Stimulated activated CD8-positive, alpha-beta memory T cell treated with anti-CD3 and anti-CD28 coated beads, Interleukin-7, amount 100 ng/mL, for 24 hours (primary cell): ENCODE measurements around the gene SPDYE3.

Experiments used
- DNase-seq: peaks from one replicate; pipeline ENCODE4 v3.0.0-alpha.2; 2020; ENCODE audit warnings: low read depth

The SPDYE3 gene

DNA sequence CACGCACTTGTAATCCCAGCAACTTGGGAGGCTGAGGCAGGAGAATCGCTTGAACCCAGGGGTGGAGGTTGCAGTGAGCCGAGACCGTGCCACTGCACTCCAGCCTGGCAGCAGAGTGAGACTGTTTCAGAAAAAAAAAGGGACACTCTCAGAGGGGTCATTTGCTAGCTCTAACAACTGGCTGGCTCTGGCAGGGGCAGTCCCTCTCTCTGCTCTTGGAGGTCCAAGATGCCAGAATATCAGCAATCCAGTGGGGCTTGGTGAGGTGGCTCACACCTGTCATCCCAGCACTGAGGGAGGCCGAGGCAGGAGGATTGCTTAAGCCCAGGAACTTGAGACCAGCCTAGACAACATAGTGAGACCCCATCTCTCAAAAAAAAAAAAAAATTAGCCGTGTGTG, 63.2 kb downstream of the SPDYE3 start:
- no peak for DNase-seq

DNA sequence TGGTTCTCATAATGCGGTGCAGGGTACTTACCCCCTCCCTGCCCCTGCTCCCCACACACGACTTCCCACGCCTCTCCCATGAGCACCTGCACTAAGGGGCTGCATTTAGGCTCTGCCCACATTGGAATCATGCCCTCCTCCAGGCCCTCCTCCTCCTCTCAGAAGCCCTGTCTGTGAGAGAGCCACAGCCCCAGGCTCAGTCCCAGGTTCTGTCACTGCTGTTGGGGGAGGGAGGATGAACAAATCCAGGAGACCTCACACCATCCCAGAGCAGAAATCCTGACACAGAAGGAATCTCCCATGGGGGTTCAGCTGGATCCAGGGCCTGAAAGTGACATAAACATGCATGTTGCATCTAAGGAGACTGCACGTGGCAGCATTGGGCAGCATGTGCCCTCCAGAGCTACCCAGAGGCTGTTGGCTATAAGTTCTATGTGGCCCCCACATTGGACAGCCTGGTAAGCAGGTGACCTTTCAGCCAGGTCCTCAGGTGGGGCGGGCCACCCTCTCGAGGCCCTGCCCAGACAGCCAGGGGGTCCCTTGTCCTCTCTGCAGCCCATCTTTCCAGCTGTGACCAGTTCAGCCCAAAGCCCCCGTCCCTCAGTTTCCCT, 64.2 kb downstream of the SPDYE3 start:
- no peak for DNase-seq
